ENCODE measurements around the gene PTPRN2.

- TF ChIP-seq POLR2AphosphoS5 (IDR thresholded peaks at IDR 0.05) = no peak
- TF ChIP-seq CTCF (IDR thresholded peaks at IDR 0.05) = no peak
- TF ChIP-seq POLR2A (IDR thresholded peaks at IDR 0.05) = no peak
Measured at GRCh38 chr7:158266426-158266816, 321.2 kb downstream of the PTPRN2 start.
